ENCODE results near the gene C6orf89.

- TF ChIP-seq CTCF (conservative IDR thresholded peaks at IDR 0.05; ENCODE audit: low read depth, low read length) (no peak), EZH2 (IDR thresholded peaks at IDR 0.05; ENCODE audit: borderline replicate concordance, low read depth, low read length, poor library complexity, severe bottlenecking) (no peak)
These were observed 11.9 kb upstream of the C6orf89 start for GRCh38 chr6:36873612-36874442.
